ENCODE results near the gene RAB12. TPM values are rescaled to one million over a fixed set of nuclear protein-coding genes. Genes with fewer than 3 reads are reported as not detected.

The RAB12 gene
- total and polyA plus RNA-seq, 4 experiments from 2014 or later, result 0.11 to 20.8 (median 10.5) TPM

DNA sequence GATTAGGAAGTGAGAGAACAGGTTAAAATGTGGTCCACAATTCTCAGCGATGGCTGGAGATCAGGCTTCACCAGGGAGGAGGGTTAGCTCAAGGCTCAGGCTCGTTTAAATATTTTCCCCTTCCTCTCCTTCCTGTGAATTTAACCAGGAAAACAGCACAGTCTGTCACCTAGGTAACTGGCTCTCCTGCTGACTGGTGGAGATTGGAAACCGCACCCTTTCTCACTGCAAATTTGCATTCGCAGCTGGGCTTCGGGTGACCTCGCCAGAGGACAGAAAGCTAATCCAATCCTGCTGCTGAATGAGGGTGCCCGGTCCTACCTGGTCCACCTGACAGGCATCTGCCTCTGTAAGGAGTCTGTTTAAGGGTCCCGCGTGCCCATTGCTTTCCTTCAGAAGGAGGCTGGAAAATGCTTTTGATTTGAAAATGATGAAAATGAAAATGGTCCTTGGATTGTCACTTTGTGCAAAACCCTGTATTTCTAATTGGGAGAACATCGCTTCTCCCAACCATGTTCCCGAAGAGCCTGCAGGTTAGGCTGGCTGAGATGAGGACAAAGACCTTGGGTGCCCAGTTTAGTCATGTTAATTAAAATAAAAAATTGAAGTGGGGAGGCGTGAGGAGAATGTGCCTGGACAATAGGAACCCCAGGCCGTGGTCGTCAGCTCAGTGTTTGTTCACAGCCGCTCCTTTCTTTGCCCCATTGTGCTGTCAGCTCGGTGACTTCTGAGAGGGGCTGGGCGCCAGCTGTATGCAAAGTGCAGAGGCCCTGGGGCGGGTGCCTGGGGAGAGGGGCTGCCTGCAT, 52.7 kb downstream of the RAB12 start:
- Mint-ChIP-seq H3K9me3 (no peaks in the 10 kb centered on the region), H3K36me3 (no peaks in the 10 kb centered on the region), H3K27me3 (peaks cover 0 to 8% of the 10 kb centered on the region in 2 donors), H3K4me3 (no peak overlapping the region), H3K27ac (no peak overlapping the region), H3K4me1 (peaks cover 0 to 7% (median under 1%) of the 10 kb centered on the region in 4 donors)
- Histone ChIP-seq H3K4me1 (ENCODE audit: insufficient read depth, low read length) (no peaks in the 10 kb centered on the region), H3K36me3 (ENCODE audit: insufficient read depth, low read length) (no peaks in the 10 kb centered on the region), H3K27ac (ENCODE audit: low read depth, low read length) (no peak overlapping the region), H3K27me3 (ENCODE audit: insufficient read depth, low read length) (peaks cover 4% of the 10 kb centered on the region), H3K9me3 (ENCODE audit: control insufficient read depth in 1 of 2, low read length in 2 of 2) (no peaks in the 10 kb centered on the region), H3K4me3 (ENCODE audit: low read length in 2 of 2) (no peak overlapping the region)
- DNase-seq, result no peak
- intact Hi-C loops (cut with micrococcal nuclease), result no loop called here
- POLR2A ChIA-PET (ENCODE audit: partially characterized antibody), result no interaction called here
- CTCF ChIA-PET (ENCODE audit: partially characterized antibody), result interaction anchor here (0.6 to 1.9 kb wide), 4 partner anchors 8 to 324 kb away, joined by 3 to 5 read pairs (median 4); no protein-coding TSS in a partner anchor

GRCh38 chr18:8662560-8663255, 53.5 kb downstream of the RAB12 start:
- ChIA-PET POLR2A (ENCODE audit: partially characterized antibody) (no interaction called here), CTCF (ENCODE audit: partially characterized antibody) (interaction anchor here (0.6 to 1.4 kb wide), 2 partner anchors 9 to 13 kb away, joined by 4 read pairs; no protein-coding TSS in a partner anchor)
- Mint-ChIP-seq H3K27me3 (peaks cover 0 to 8% of the 10 kb centered on the region in 2 donors), H3K27ac (no peak overlapping the region), H3K4me3 (no peak overlapping the region), H3K4me1 (peaks cover 0 to 7% (median under 1%) of the 10 kb centered on the region in 4 donors), H3K9me3 (no peaks in the 10 kb centered on the region), H3K36me3 (no peaks in the 10 kb centered on the region)
- no peaks in the 10 kb centered on the region for H3K9me3 ChIP-seq (ENCODE audit: control insufficient read depth in 1 of 2, low read length in 2 of 2)
- no peak overlapping the region for H3K27ac ChIP-seq (ENCODE audit: low read depth, low read length)
- peaks cover 4% of the 10 kb centered on the region for H3K27me3 ChIP-seq (ENCODE audit: insufficient read depth, low read length)
- intact Hi-C loops (cut with micrococcal nuclease), result no loop called here
- H3K36me3 ChIP-seq (ENCODE audit: insufficient read depth, low read length), result no peaks in the 10 kb centered on the region
- DNase-seq, result no peak
- H3K4me1 ChIP-seq (ENCODE audit: insufficient read depth, low read length), result no peaks in the 10 kb centered on the region
- H3K4me3 ChIP-seq (ENCODE audit: low read length in 2 of 2), result no peak overlapping the region

GRCh38 chr18:8667846-8668245, 58.6 kb downstream of the RAB12 start:
- POLR2A ChIA-PET (ENCODE audit: partially characterized antibody), result no interaction called here
- H3K9me3 ChIP-seq (ENCODE audit: control insufficient read depth in 1 of 2, low read length in 2 of 2), result no peaks in the 10 kb centered on the region
- H3K4me3 ChIP-seq (ENCODE audit: low read length in 2 of 2), result no peak overlapping the region
- intact Hi-C loops (cut with micrococcal nuclease), result no loop called here
- CTCF ChIA-PET (ENCODE audit: partially characterized antibody), result interaction anchor here (1.5 kb wide), 1 partner anchor 29 kb away, joined by 5 read pairs; no protein-coding TSS in a partner anchor
- H3K27ac ChIP-seq (ENCODE audit: low read depth, low read length), result no peak overlapping the region
- no peaks in the 10 kb centered on the region for H3K4me1 ChIP-seq (ENCODE audit: insufficient read depth, low read length)
- Mint-ChIP-seq H3K9me3 (no peaks in the 10 kb centered on the region), H3K4me3 (no peak overlapping the region), H3K27me3 (peaks cover 2 to 7% of the 10 kb centered on the region in 2 donors), H3K4me1 (peaks cover 0 to 3% (median 0%) of the 10 kb centered on the region in 4 donors), H3K27ac (no peak overlapping the region), H3K36me3 (no peaks in the 10 kb centered on the region)
- no peaks in the 10 kb centered on the region for H3K36me3 ChIP-seq (ENCODE audit: insufficient read depth, low read length)
- H3K27me3 ChIP-seq (ENCODE audit: insufficient read depth, low read length), result no peaks in the 10 kb centered on the region
- no peak for DNase-seq

GRCh38 chr18:8668381-8668780, 59.1 kb downstream of the RAB12 start:
- H3K27ac Mint-ChIP-seq, result no peak overlapping the region
- H3K9me3 Mint-ChIP-seq, result no peaks in the 10 kb centered on the region
- intact Hi-C loops (cut with micrococcal nuclease), result no loop called here
- POLR2A ChIA-PET (ENCODE audit: partially characterized antibody), result no interaction called here
- H3K4me3 Mint-ChIP-seq, result no peak overlapping the region
- peaks cover 0 to 3% (median 0%) of the 10 kb centered on the region in 4 donors for H3K4me1 Mint-ChIP-seq
- Histone ChIP-seq H3K4me1 (ENCODE audit: insufficient read depth, low read length) (no peaks in the 10 kb centered on the region), H3K4me3 (ENCODE audit: low read length in 2 of 2) (no peak overlapping the region), H3K36me3 (ENCODE audit: insufficient read depth, low read length) (no peaks in the 10 kb centered on the region), H3K27me3 (ENCODE audit: insufficient read depth, low read length) (no peaks in the 10 kb centered on the region), H3K9me3 (ENCODE audit: control insufficient read depth in 1 of 2, low read length in 2 of 2) (no peaks in the 10 kb centered on the region), H3K27ac (ENCODE audit: low read depth, low read length) (no peak overlapping the region)
- CTCF ChIA-PET (ENCODE audit: partially characterized antibody), result no interaction called here
- no peaks in the 10 kb centered on the region for H3K36me3 Mint-ChIP-seq
- no peak for DNase-seq
- peaks cover 2 to 4% of the 10 kb centered on the region in 2 donors for H3K27me3 Mint-ChIP-seq

GRCh38 chr18:8669571-8669970, 60.3 kb downstream of the RAB12 start:
- Mint-ChIP-seq H3K27ac (no peak overlapping the region), H3K36me3 (no peaks in the 10 kb centered on the region), H3K4me1 (peaks cover 0 to 3% (median 0%) of the 10 kb centered on the region in 4 donors), H3K4me3 (no peak overlapping the region), H3K9me3 (peaks cover 0 to 4% (median 0%) of the 10 kb centered on the region in 8 donors), H3K27me3 (peaks cover 2% of the 10 kb centered on the region in 2 donors)
- H3K36me3 ChIP-seq (ENCODE audit: insufficient read depth, low read length), result no peaks in the 10 kb centered on the region
- intact Hi-C loops (cut with micrococcal nuclease), result no loop called here
- ChIA-PET CTCF (ENCODE audit: partially characterized antibody) (no interaction called here), POLR2A (ENCODE audit: partially characterized antibody) (no interaction called here)
- H3K4me3 ChIP-seq (ENCODE audit: low read length in 2 of 2), result no peak overlapping the region
- no peaks in the 10 kb centered on the region for H3K27me3 ChIP-seq (ENCODE audit: insufficient read depth, low read length)
- no peaks in the 10 kb centered on the region for H3K9me3 ChIP-seq (ENCODE audit: control insufficient read depth in 1 of 2, low read length in 2 of 2)
- no peak for DNase-seq
- no peak overlapping the region for H3K27ac ChIP-seq (ENCODE audit: low read depth, low read length)
- no peaks in the 10 kb centered on the region for H3K4me1 ChIP-seq (ENCODE audit: insufficient read depth, low read length)

- H3K27me3 Mint-ChIP-seq, result peaks cover 2% of the 10 kb centered on the region in 2 donors
- CTCF ChIA-PET (ENCODE audit: partially characterized antibody), result no interaction called here
- no peak overlapping the region for H3K27ac Mint-ChIP-seq
- Histone ChIP-seq H3K4me3 (ENCODE audit: low read length in 2 of 2) (no peak overlapping the region), H3K36me3 (ENCODE audit: insufficient read depth, low read length) (no peaks in the 10 kb centered on the region), H3K27ac (ENCODE audit: low read depth, low read length) (no peak overlapping the region), H3K9me3 (ENCODE audit: control insufficient read depth in 1 of 2, low read length in 2 of 2) (no peaks in the 10 kb centered on the region), H3K4me1 (ENCODE audit: insufficient read depth, low read length) (no peaks in the 10 kb centered on the region), H3K27me3 (ENCODE audit: insufficient read depth, low read length) (no peaks in the 10 kb centered on the region)
- H3K4me3 Mint-ChIP-seq, result no peak overlapping the region
- no peaks in the 10 kb centered on the region for H3K36me3 Mint-ChIP-seq
- POLR2A ChIA-PET (ENCODE audit: partially characterized antibody), result no interaction called here
- no peaks in the 10 kb centered on the region for H3K4me1 Mint-ChIP-seq
- intact Hi-C loops (cut with micrococcal nuclease), result no loop called here
- peaks cover 0 to 4% (median 0%) of the 10 kb centered on the region in 8 donors for H3K9me3 Mint-ChIP-seq
- no peak for DNase-seq
Measured at GRCh38 chr18:8673256-8674209, 64.3 kb downstream of the RAB12 start.

All from CD4-positive, alpha-beta memory T cell (primary cell).